GM18517 (cell line): ENCODE results near the gene OAF.

Experiments
- ATAC-seq: cut with Tn5 transposase; IDR thresholded peaks from one replicate; pipeline ENCODE4 v1.9.1; 2021; ENCODE audit warnings: mild to moderate bottlenecking, moderate library complexity; ENCODE audit not compliant: unreplicated experiment

The OAF gene

DNA sequence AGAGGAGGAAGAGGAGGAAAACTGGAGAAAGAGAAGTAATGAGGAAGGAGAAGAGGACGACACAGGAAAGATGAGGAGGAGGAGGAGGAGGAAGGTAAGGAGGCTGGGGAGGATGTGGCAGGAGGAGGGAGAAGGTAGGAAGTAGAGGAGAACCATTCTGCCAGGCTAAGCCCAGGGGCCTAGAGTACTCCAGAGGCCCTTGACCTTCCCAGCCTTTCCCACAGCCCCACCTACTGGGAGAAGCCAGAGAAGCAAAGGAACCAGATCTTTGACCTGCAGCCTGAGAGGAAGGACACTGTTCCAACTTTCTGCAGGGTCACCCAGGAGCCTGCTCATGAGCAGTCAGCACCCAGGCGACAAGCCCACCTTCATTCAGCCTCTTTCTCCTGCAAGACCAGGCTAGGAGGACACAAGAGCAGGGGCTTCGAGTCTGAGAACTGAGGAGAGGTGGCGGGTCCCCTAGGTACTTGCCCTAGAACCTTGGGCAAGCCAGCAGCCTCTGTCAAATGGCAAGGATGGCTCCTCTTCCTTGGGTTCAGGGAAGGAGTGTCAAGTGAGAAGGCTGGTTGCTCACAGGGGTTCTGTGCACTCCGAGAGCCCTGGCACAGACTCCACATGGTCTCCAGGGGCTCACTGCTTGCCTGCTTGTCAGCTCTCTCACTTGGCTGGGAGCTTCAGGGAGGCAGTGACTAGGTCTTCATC lies 27.9 kb upstream of the OAF start:
- ATAC-seq = no peak

DNA sequence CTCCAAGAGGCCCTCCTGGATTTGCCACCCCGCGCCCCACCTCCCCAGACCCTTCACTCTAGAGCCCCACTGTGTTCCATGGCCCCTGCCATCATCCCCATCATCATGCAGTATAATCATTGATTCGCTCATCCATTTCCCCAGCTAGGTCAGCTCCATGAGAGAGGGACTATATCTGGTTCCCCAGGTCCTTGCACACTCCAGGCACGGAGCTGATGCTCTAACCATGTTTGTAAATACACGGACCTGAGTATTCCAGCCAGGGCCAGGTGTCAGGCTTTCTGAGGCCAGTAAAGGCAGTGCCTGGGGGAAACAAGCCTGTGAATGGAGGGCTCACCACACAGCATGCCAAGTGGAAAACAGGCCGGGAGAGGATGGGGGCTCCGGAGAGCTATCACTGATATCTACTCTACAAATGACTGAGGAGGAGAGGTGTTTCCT lies 27.1 kb upstream of the OAF start:
- ATAC-seq = no peak

DNA sequence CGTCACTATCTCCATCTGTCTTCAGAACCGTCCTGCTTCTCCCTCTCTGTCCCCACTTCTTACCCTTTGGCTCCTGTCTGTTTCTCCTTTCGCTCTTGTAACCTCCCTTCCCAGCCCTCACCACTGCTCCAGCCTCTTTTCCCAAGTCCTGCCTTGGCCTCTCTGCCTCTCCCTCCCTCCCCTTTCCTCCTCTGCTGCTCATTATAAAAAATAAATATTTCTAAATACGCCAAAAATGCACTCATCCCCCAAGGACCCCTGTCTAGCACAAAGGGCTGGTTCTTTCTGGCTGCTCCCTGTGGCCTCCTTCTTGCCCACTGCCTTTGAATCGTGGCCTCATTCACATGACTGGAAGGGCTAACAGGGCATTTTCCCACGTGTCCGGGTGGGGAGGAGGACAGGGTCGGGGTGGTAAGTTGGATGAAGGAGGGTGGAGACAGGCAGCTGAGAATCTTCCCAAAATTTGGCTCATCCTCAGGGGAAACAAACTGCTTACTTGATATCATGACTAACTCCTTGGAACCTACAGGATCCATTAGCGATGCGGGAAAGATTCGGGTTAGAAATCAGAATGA lies 26.4 kb upstream of the OAF start:
- no peak for ATAC-seq

DNA sequence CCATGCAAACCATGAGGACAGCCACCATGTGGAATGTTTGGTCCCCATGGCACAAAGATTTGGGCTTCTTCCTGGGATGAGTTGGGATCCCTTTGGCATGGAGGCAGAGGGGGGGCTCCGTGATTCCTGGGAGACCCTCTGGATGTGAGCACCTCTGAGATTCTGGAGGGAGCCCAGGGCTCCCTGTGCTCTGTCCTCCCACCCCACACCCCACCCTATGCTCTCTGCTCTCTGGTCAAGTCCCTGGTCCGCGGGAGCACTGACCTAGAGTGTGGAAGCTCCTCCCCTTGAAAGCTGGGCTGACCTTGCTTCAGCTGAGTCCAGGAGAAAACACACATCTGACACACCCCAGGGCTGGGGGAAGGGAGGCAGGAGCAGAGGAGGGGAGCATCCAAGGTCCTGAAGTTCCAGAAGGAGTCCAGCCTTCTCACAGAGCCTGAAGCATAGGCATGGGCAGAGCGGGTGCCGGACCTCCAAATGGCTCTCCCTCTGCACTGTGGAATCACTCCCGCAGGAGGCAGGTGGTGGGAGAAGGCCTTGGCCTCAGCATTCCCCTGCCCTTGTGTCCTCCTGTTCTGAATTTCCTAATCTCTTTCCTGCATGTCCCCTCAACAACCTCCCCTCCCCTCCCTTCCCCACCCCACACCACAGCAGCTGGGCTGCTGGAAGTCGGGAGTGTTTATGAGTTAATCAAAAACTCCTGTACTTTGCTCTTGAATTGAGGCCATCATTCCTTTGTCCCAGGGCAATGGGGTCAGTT lies 25.7 kb upstream of the OAF start:
- ATAC-seq = no peak

DNA sequence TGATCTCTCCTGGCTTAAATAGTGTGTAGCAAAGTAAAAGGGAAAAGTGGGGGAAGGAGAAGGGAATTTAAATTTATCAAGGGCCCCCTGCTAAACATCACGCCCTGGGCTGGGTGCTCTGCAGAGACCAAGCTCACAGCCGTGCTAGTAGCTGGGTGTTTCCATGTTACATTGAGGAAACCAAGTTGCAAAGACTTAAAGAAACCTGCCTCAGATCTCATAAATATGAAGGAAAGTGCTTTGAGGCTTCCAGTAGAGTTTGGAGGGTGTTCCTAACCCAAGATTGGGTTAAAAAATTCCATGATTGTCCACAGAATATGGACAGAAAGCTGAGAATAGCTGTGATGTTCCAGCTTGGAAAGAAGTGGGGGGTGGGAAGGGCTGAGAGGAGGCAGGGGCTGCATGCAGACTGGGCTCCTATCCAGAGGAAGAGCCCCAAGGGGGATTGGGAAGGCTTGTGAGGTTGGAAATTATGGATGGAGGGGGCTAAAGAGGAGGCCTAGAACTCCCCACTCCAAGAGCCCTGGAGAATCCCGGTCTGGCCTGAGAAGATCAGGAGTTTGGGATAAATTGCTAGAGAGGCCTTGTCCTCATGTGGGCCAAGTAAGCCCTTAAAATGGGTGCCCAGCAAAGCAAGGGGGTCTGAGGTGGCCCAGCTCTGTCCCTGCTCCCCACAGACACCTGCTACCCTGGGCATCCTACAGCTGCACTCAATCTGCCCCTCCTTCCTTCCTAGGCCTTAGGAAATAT lies 25.0 kb upstream of the OAF start:
- ATAC-seq = no peak

DNA sequence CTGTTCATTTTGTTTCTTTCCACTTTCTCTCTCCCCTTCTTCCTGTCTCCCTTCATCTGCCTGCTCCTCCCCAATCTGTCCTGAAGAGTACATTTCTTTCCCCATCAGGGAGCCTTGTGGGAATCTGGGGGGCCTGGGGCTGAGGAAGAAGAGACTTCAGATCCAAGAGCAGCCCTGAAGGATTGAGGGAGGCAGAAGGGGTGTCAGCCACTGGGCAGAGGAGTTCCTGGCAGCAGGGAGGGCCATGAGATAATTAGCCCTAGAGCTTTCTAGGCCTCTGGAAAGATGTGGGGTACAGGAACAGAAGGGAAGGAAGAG lies 24.4 kb upstream of the OAF start:
- no peak for ATAC-seq

DNA sequence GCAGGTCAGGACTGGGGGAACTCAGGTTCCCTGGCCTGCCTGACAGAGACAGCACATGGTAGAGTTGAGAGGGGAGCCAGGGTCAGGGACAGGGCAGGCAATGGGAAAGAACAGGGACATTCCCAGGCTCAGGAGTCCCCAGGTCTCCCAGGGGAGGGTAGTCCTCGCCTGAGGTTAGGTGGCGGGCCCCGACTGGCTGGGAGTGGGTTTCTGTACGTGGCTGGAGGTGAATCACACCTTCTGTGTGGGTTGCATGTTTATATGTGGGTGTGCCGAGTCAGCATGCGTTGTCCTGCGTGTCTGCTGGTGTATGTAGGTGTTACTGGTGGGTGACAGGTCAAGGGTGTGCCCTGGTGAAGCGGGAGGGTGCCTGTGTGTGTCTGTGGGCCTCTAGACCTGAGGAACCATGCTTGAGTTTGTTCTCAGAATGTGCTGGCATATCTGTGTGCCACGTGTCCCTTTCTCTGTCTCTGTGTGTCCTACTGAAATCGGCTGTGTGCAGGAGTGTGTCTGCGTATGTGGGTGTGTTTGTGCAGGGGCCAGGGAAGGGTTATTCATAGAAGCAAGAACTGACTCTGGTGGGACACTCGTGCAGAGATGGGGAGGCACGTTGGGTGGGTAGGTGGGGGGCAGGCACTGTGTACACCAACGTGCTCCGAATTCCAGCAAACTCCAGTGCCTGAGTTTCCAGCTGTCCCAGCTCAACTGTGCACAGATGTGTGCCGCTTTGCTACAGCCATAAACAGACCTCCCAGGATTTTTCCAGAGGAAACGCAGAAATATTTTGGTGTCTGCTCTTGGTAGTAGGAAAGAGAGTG lies 23.8 kb upstream of the OAF start:
- ATAC-seq = no peak

DNA sequence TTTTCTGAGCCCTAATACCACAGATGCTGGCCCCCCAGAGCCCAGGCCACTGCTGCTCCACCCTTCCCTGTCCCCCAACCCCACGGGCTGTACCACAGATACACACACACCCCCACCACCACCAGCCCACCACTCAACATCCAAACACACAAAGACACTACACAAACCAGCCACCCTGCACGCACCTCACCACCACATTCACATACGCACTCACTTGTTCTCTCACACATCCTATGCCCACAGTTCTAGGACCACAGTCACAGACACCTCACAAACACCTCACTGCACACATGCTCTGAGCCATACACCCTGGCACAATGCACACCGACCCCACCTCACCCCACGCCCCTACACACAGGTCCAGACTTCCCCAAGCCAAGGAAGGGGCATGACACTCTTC lies 22.5 kb upstream of the OAF start:
- ATAC-seq = no peak

DNA sequence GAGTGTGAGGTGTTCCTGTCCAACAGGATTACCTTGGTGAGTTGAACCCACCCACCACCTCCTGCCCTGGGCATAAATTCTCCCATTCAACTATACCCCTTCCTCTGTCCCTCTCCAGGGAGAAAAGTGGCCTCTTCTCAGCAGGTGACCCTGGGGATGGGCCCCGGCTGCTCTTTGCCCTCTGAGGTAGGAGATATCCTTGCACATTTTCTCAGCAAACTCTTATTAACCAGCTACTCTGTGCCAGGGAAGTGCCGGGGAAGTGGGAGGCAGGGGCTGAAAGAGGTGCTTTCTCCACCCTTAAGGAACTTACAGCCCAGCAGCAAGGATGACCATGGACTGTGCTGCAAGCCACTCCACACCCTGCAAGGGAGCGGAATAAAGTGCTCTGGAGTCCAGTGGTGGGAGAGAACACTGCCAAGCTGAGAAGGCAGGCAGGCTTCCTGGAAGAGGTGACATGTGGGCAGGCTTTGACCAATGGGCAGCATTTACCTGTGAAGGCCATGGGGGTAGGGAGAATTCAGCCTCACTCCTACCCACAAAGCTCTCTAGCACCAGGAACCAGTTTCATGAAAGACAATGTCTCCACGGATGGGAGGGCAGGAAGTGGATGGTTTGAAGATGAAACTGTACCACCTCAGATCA lies 21.9 kb upstream of the OAF start:
- no peak for ATAC-seq

DNA sequence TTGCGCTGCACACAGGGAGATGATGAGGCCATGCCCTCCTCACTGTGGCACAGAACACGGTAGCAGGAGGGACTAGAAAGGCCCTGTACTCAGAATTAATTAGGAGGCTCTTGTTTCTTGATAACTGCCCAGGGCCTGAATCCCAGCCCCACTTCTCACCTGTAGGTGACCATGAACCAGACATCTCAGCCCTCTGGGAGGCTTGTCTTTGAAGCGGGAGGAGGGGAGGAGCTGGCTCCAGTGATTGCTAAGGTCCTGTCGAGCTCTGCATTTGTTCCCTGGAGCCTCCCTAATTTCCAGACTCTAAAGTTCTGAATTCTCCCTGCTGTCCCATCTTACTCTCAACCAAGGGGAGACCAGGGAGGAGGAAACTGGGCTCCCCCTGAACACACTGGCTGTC lies 19.8 kb upstream of the OAF start:
- no peak for ATAC-seq

DNA sequence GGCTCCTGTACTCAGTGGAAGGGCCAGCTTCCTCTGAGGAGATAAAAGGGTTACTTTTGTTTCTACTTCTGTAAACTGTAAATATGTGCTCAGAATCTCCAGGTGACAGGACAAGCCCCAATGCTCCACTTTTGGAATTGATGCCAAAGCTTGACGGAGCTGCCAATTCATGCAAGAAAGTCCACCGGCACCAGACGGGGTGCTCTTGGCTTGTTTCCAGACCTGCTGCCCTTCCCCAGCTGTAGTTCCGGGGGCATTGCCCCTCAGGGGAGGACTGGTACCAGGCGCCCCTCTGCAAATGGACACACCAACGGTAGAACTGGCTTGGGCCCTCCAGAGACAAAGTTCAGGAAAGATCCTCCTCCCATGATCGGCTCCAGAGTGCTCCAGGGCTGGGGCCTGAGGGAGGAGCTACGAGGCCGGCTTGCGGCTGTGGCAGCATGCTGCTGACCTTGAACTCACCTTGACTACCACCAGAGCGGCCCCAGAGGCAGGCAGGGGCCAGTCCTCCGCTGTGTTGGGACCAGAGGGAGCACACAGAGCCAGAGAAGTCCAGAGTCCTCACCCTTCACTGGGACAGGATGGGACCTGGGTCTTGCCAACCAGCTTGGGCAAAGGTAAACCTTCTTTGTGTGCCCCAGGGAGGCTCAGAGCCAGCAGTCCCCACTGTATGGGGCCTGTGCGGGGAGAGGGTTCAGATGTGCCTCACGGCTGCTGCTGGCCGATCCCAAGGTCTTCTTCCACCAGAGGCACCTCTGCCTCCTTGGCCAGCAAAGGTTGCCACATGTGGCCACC lies 17.8 kb upstream of the OAF start:
- no peak for ATAC-seq

DNA sequence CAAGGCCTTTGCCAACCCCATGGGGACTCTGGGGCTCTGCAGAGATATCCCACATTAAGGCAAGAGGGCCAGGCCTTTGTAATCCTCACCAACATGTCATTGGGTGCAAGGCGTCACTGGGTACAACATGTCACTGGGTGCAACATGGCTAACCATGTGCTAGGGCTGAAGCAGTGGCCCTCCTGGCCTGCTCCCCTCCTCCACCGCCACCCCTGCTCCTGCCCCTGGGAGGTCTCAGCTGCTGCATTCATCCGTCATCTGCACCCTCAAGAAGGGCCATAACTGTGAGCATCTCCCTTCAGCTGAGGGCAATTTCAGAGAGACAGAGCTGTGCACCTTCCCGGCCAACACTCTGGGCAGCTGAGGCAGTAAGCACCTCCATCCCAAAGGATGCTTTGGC lies 16.7 kb upstream of the OAF start:
- ATAC-seq = no peak

DNA sequence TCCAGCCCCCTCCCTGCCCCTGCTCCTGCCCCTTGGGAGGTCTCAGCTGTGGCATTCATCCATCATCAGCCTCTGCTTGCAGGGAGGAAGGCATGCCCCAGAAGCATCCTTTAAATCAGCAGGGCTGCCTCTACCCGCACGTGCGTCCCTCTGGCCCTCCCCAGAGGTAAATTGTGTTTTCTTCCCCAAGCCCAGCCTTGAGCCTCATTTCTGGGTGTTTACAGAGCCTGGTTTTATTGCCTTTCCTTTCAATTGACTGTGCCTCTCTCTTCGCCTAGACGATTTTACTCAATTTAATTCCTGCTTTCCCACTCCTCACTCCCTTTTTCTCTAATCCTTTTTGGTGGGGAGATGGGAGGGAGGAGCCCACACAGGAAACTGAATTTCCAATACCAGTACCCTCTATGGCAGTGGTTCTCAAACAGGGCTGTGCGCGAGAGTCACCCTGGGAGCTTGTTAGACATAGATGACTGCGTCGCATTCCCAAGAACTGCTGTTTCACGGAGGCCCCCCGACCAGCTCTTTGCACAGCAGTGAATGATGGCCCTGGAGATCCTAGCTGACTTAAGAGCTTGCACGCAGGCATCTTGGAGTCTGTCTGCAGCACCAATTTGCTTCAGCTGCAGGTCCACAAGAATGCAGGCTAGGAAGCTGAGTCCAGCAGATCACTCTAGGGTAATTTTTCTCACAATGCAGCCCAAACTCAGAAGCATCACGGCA lies 15.1 kb upstream of the OAF start:
- no peak for ATAC-seq

DNA sequence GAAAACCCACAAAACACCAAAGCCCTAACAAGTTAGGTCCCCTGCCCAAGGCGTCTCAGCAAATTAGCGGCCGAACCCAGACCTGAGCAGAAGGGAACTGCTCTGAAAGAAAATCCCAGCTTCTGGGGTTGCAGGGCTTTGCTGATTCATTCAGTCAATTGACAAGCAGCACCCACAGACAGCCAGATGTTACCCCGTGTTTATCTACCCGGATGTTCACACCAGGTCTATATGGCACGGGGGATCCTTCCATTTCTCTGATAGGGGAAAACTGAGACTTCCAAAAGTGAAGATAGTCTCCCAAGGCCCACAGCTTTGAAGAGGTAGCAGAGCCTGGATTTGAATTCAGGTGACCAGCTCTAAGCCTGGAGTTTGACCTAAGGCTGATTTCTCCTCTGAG lies 14.0 kb upstream of the OAF start:
- ATAC-seq = no peak

DNA sequence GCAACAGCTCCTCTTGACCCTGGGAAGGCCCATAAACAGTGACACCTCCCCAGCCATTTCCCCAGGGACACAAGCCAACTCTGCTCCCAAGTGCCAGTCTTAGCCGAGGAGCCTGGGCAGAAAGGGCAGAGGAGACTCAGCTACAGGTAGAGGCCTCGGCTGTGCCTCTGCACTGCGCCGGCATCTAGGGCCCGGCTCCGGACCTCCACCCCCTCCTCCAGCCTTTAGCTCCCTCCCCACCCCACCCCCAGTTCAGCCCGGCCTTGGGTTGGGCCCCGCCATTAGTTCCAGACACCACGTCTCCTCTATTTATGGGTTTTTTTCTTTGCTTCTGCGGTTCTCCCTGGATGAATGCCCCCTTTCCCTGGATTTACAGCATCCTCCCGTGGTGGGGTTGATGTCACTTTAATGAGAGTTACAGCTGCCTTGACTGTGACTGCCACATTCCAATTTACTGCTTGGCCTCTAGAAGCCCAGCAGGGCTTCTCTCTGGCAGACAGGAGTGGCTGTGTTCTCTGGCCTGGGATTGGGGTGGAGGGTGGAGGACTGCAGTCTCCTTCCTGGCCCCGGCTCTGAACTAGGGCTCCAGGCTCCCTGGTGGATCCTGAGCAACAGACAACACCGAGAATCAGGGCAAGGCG lies 13.5 kb upstream of the OAF start:
- ATAC-seq = no peak

DNA sequence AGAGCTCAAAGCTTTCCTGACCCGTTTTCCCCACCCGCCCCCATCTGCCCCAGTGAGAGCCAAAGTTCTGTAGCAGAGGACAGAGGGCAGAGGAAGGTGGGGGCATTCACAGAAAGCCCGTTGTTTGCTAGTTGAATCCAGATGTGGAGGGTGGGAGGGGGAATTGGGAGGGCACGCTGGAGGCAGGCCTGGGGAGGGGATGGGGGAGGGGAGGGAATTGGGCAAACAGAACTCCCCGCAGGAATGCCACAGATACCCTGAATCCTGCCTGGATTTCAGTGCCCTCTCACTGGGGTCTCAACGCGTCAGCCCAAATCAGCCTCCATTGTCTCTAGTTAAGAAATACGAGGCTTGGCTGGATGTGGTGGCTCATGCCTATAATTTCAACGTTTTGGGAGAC lies 12.9 kb upstream of the OAF start:
- no peak for ATAC-seq

DNA sequence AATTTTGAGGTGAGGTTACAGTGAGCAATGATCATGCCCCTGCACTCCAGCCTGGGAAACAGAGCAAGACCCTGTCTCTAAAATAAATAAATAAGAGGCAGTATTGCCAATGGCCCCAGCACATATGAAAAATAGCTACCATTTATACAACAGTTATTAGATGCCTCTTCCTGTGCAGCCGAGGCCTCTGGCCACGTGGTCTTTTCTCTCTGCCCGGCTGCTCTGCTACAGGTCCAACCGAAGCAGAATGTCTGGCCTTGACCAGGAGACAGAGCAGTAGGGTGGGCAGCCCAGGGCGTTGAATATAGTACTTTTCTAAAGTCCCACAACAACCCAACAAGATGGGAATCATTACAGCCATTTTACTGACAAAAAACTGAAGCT lies 12.4 kb upstream of the OAF start:
- ATAC-seq = no peak

DNA sequence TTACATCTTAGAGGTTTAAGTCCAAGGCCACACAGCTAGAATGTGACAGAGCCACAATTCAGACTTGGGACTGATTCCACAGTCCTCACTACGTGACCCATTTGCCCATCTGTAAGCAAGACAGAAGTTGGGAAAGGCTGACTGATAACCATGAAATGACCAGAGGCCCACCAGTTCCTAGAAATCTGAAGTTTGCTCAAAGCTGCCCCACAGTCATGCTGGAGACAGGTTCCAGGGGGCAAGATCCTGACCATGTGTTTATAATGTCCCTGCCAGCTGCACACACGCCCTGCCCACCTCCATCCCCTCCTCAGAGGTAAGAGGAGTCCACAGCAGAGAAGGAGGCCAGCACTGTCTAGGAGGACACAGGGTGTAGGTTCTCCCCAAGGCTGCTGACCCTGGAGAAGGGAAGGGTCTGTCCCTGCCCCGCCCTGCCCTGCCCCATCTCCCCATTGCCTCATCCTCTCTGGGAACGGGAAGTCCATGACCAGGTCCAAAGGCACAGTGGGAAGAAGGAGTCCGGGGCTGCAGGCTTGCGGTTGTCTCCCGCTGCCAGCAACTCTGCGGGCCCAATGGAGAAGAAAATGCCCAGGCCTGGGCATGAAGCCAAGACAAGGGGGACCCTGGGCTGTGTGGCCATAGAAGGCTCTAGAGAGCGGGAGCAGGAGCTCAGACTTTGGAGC lies 11.9 kb upstream of the OAF start:
- no peak for ATAC-seq
